Thyroid gland (tissue), 4 donors: ENCODE measurements around the gene SCCPDH. TPM values are rescaled to one million over a fixed set of nuclear protein-coding genes. Genes with fewer than 3 reads are reported as not detected.

Experiments used
- DNase-seq, 2 donors: peaks; one replicate each; pipeline ENCODE4 v3.0.0-alpha.2; 2019
- H3K27ac ChIP-seq, 3 donors: fragments of 200-600 bp; sonication (generic); 1 replicate in 2 of 3; 2 replicates in 1 of 3; pipeline ENCODE4 v1.5.1; 2016 to 2019; ENCODE audit warnings: mild to moderate bottlenecking in 1 of 3, moderate library complexity in 1 of 3
- H3K27me3 ChIP-seq: fragments of 200-600 bp; sonication (generic); one replicate; pipeline ENCODE4 v1.5.1; 2019
- H3K36me3 ChIP-seq, 2 donors: fragments of 200-600 bp; sonication (generic); one replicate each; pipeline ENCODE4 v1.5.1; 2016 to 2019
- H3K4me1 ChIP-seq, 2 donors: fragments of 200-600 bp; sonication (generic); one replicate each; pipeline ENCODE4 v1.5.1; 2017 to 2019
- H3K4me3 ChIP-seq, 3 donors: fragments of 200-600 bp; sonication (generic); replicated peaks in 1 of 3; 1 replicate in 2 of 3; 2 replicates in 1 of 3; pipeline ENCODE4 v1.5.1; 2016; ENCODE audit warnings: mild to moderate bottlenecking in 1 of 3
- H3K9me3 ChIP-seq: fragments of 200-600 bp; sonication (generic); one replicate; pipeline ENCODE4 v1.5.1; 2017
- CTCF ChIP-seq, 6 experiments: fragments of 200-600 bp in 3 of 6; fragments of 450-650 bp in 3 of 6; sonication (generic) in 3 of 6; IDR thresholded peaks; one replicate each; pipeline ENCODE4 v1.5.1; 2016 to 2019; ENCODE audit warnings: antibody characterized with exemption in 6 of 6, mild to moderate bottlenecking in 2 of 6, inconsistent platforms in 1 of 6, moderate library complexity in 1 of 6
- POLR2A ChIP-seq, 2 donors: fragments of 450-650 bp; IDR thresholded peaks; one replicate each; pipeline ENCODE4 v1.6.1; 2017; ENCODE audit warnings: antibody characterized with exemption in 2 of 2, mild to moderate bottlenecking in 2 of 2, moderate library complexity in 1 of 2
- WGBS, 2 donors: methylation state at CpG; one replicate each; pipeline ENCODE4 v1.1.5; 2017; 5-methylcytosine and 5-hydroxymethylcytosine counted together
- intact Hi-C: fragments of 100-400 bp; cut with DNase I; formaldehyde crosslinking; loops from one replicate; pipeline ENCODE4 v1.15.1; 2023
- total RNA-seq, 4 donors: library from RNA; depleted of rRNA; stranded (reverse); fragments of >200 nt; gene quantifications; one replicate each; pipeline ENCODE4 v1.2.3, GENCODE V29; 2016

SCCPDH gene
- total RNA-seq, 4 donors from 2014 or later, result 30.0 to 37.8 (median 32.9) TPM

DNA sequence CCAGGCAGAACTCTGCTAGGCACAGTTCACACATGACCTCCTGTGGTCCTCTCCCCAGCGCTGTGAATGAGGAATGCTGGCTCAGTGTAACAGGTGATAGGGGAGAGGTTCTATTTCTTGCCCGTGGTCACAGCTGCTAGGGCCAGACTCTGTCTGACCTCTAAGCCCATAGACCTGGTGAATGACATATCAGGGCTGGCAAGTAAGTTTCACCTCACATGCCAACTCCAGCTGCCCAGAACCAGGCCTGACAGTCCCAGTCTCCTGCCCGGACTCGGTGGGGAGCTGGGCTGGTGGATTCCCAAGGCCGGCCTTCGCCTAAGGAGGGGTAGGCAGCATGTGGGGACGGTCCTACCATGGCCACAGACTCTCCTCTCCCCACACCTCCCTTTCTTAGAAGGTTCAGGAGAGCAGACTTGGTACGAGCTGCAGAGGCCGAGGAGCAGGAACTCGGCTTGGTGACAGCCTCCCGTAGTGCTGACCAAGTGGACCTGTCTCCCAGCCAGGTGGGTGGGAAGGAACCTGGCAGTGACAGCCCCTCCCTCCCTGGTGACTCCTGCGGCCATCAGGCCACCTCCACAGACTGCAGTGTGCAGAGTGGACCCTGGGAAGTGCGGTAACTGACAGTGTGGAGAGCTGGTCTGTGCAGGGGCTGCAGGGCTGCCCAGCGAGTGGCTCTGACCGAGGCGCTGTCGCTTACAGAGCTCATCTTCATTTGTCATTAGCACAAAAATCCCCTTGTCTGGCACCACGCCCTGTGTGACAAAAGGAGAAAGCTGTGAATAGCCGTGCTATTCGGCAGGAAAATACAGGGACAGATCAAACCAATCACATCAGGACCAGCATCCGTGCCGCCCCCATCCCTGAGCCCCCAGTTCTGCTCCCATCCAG lies 74.6 kb downstream of the SCCPDH start:
- WGBS, 2 donors, result 77 to 80% methylated on average over 16 to 20 of the region's 22 CpGs
- Histone ChIP-seq H3K27me3 (no peaks in the 10 kb centered on the region), H3K36me3 (no peaks in the 10 kb centered on the region), H3K4me3 (no peak overlapping the region), H3K27ac (no peak overlapping the region), H3K9me3 (no peaks in the 10 kb centered on the region), H3K4me1 (no peaks in the 10 kb centered on the region)
- intact Hi-C loops, result no loop called here
- TF ChIP-seq POLR2A (IDR thresholded peaks at IDR 0.05) (no peak), CTCF (IDR thresholded peaks at IDR 0.05) (no peak)
- DNase-seq, result no peak

- 80 to 81% methylated on average over 3 of the region's 3 CpGs for WGBS, 2 donors
- no peak for DNase-seq
- Histone ChIP-seq H3K27me3 (no peaks in the 10 kb centered on the region), H3K36me3 (no peaks in the 10 kb centered on the region), H3K4me3 (no peak overlapping the region), H3K4me1 (no peaks in the 10 kb centered on the region), H3K9me3 (no peaks in the 10 kb centered on the region), H3K27ac (no peak overlapping the region)
- intact Hi-C loops, result no loop called here
- TF ChIP-seq CTCF (IDR thresholded peaks at IDR 0.05) (no peak), POLR2A (IDR thresholded peaks at IDR 0.05) (no peak)
Measured at GRCh38 chr1:246800356-246800755, 76.1 kb downstream of the SCCPDH start.

DNA sequence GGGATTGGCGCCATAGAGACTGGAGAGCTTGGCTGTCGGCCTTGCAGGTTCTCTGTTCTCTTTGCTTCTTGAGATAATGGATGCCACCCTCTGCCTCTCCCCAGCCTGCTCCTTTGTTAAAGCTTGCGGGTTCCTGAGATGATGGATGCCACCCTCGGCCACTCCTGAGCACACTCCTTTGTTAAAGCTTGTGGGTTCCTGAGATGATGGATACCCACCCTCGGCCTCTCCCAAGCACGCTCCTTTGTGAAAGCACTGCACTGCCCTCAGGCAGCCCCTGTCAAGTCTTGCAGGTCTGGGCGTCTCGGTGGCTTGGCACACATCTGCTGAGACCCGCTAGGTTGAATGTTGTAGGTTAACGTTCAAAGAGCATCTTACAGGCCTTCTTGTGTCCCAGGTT lies 76.5 kb downstream of the SCCPDH start:
- Histone ChIP-seq H3K9me3 (no peaks in the 10 kb centered on the region), H3K27me3 (no peaks in the 10 kb centered on the region), H3K36me3 (no peaks in the 10 kb centered on the region), H3K27ac (no peak overlapping the region), H3K4me3 (no peak overlapping the region), H3K4me1 (no peaks in the 10 kb centered on the region)
- no peak for TF ChIP-seq CTCF (IDR thresholded peaks at IDR 0.05)
- no peak for TF ChIP-seq POLR2A (IDR thresholded peaks at IDR 0.05)
- intact Hi-C loops, result no loop called here
- WGBS, 2 donors, result 86 to 91% methylated on average over 10 of the region's 10 CpGs
- DNase-seq, result no peak

DNA sequence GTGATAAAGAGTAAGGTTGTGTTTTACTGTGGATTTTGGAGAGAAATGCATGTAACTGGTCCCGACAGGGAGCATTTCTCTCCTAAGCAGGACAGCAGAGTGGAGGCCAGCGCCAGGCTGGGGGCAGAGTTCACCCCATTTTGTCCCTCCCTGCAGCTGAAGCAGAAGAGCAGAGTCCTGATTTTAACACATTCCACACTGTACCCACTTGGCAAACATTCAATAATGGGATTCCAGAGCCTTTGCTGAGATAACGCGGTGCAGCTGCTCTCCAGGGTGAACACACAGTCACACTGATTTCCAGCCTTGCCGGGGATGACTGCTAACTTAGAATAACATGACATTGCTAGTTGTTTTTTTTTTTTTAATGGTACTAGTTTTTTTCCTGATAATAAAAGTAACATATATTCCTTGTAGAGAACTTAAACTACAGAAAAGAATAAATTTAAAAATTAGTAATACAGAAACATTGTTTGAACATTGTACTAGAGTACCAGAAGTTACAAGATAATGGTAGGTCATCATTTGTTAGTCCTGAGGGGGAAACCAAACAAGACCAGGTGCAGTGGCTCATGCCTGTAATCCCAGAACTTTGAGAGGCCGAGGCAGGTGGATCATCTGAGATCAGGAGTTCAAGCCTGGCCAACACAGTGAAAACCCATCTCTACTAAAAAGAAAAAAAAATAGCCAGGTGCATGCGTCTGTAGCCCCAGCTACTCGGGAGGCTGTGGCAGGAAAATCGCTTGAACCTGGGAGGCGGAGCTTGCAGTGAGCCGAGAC lies 77.2 kb downstream of the SCCPDH start:
- Histone ChIP-seq H3K4me3 (no peak overlapping the region), H3K4me1 (no peaks in the 10 kb centered on the region), H3K36me3 (no peaks in the 10 kb centered on the region), H3K27me3 (no peaks in the 10 kb centered on the region), H3K9me3 (no peaks in the 10 kb centered on the region), H3K27ac (no peak overlapping the region)
- no peak for DNase-seq
- 72 to 73% methylated on average over 11 of the region's 11 CpGs for WGBS, 2 donors
- TF ChIP-seq CTCF (IDR thresholded peaks at IDR 0.05) (no peak), POLR2A (IDR thresholded peaks at IDR 0.05) (no peak)
- intact Hi-C loops, result no loop called here

DNA sequence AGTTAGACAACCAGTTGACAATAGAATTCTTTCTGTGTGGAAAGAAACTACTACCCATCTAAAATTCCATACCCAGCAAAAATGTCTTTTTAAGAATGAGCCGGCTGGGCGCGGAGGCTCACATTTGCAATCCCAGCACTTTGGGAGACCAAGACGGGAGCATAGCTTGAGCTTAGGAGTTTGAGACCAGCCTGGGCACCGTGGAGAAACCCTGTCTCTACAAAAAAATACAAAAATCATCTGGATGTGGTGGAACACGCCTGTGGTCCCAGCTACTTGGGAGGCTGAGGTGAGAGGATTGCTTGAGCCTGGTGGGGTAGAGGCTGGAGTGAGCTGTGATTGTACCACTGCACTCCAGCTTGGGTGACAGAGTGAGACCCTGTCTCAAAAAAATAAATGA lies 79.2 kb downstream of the SCCPDH start:
- WGBS, 2 donors, result 91 to 94% methylated on average over 6 of the region's 6 CpGs
- Histone ChIP-seq H3K36me3 (no peaks in the 10 kb centered on the region), H3K27me3 (no peaks in the 10 kb centered on the region), H3K4me1 (no peaks in the 10 kb centered on the region), H3K9me3 (no peaks in the 10 kb centered on the region), H3K27ac (no peak overlapping the region), H3K4me3 (no peak overlapping the region)
- no peak for TF ChIP-seq CTCF (IDR thresholded peaks at IDR 0.05)
- no peak for TF ChIP-seq POLR2A (IDR thresholded peaks at IDR 0.05)
- DNase-seq, result no peak
- intact Hi-C loops, result no loop called here
